ENCODE measurements around the gene CASP8AP2.
"Not testable (repeated sequence)": the region's sequence is repeated elsewhere in the genome, so short reads cannot be mapped to it uniquely, and the experiment has no call there.

CASP8AP2 gene

DNA sequence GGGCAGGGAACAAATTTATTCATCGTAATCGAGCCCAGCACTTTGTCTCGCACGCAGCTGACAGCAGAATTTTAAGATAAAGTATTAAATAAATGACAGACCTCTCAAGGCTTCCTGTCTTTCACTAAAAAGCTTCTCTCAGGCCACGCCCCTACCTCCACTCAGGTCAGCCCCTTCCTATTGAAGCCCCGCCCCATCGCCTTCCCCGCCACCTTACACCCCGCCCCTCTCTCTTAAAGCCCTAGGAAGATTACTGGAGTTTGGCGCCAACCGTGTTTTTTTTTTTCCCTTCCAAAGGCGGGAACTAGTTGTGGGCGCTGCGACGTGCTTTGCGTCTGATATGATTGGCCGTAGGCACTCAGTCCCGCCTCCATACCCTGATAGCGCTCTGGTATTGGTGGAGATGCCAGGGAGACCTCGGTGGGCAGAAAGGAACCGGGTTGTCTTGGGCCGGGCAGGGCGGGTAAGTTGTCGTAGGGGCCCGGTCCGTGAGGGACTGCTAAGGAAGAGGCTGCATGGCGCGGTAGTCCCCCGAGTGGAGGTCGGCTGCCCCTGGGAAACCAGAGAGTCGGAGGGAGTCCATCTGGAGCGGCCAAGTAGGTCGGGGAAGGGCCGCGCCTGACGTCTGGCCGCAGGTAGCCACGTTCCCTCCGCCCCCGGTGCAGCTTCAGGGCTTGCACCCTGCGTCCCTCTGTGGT lies at the start of gene CASP8AP2:
CASP8AP2 (plus strand) TSS at position 409 of the 698 bp plus-strand sequence.
- peak; percentile 93 for DNase-seq

DNA sequence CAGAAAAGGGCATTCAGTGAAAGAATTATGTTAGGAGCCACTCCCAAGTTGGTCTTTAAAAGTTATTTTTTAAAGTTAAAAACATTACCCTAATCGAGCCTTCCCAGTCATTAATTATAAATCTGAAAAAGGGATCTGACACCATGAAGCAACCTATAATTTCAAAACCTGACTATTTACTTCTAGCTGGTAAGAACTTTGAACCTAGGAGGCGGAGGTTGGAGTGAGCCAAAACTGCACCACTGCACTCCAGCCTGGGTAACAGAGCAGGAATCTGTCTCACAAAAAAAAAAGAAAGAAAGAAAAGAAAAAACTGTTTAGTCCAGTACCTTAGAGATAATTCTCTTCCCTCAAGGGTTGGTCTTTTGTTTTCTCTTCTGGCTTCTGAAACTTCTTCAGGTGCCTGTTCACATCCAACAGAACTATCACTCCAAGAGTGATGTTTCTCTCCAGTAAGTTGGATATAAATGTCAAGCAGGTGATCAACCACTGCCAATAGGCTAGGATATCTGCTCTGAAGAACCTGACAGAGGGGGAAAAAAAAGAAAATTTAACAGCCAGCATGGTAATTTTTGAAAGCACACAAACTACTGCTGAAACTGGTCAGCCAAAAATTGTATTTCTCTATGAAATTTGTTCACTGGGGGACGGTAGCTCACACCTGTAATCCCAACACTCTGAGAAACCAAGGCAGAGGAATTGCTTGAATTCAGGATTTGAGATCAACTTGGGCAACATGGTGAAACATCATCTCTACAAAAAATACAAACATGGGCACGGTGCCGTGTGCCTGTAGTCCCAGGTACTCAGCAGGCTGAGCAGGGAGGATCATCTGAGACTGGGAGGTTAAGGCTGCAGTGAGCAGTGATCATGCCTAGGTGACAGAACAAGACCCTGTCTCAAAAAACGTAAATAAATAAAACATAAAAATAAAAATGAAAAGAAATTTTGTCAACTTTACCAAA lies 48.3 kb upstream of the CASP8AP2 start:
- no peak for DNase-seq

DNA sequence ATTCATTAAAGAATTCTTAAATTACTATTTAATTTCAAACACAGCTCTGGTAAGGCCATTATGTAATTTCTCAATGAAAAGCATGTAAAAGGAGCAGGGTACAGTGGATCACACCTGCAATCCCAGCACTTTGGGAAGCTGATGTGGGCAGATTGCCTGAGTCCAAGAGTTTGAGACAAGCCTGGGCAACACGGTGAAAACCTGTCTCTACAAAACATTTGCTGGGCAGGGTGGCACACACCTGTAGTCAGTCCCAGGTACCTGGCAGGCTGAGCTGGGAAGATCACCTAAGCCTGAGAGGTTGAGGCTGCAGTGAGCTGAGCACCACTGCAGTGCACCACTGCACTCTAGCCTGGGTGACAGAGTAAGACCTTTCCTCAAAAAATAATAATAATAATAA lies 47.5 kb upstream of the CASP8AP2 start:
- no peak for DNase-seq

DNA sequence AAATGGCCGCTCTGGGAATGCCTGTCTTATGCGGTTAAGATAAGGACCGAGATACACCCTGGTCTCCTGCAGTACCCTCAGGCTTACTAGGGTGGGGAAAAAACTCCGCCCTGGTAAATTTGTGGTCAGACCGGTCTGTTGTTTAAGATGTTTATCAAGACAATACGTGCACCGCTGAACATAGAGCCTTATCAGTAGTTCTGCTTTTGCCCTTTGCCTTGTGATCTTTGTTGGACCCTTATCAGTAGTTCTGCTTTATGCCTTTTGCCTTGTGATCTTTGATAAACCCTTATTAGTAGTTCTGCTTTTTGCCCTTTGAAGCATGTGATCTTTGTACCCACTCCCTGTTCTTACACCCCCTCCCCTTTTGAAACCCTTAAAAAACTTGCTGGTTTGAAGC lies 46.4 kb upstream of the CASP8AP2 start:
- DNase-seq: not testable (repeated sequence)

DNA sequence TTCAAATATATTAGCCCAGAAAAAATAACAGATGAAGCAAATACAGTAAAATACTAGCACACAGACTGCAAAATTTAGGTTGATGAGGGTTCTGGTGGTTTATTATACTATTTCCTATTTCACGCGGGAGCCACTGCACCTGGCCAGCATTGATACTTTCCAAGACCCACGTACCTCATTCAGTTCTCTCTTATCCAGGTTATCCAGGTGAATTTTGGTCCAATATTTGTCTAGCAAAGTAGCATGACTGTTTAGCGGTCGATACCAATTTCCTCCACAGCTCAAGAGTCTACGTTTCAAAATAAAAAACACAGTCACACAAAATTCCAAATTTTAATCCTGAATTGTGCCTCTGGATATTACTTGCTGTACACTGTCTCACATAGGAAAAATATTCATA lies 44.8 kb upstream of the CASP8AP2 start:
- no peak for DNase-seq

DNA sequence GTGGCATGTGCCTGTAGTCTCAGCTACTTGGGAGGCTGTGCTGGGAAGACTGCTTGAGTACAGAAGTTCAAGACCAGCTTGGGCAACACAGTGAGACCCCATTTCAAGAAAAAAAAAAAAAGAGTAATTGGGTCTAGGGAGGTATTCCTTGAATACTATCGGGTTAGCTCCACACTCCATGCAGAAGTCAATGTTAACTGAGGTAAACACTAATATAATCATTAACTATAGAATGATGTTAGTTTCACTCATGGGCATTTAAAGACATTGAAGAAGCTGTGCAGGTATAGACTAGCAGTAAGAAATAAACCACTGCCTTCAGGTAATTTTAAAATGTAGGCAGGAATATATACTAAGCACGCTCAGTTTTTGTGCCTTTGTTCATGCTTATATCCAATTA lies 42.7 kb upstream of the CASP8AP2 start:
- DNase-seq: no peak

DNA sequence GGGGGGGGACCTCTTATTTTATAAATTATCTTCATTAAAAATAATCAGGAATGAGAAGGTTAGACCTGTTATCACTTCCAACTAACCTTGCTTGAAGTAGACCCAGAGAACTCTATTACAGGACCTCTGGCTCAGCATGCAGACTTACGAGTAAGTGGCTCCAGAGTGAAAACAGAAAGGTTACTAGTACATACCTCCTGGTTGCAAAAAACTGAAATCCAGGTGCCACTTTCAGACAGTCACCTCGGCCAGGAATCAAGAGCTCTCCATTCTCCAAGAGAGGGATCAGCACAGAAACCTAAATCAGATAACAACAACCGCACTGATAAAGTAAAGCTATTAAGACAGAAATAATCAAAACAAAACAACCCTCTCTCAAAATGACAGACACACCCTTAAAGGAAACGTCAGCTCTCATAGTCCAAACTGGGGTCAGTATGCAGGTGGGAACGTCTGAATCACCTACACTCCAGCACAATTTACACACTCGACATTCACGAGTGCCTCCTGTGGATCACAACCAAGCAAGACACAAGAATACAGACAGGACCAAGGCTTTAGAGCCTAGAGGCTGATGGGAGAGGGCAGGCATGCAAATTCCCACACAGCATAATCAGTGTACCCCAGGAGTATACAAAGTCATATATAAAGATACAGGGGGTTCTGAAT lies 41.9 kb upstream of the CASP8AP2 start:
- DNase-seq: no peak

DNA sequence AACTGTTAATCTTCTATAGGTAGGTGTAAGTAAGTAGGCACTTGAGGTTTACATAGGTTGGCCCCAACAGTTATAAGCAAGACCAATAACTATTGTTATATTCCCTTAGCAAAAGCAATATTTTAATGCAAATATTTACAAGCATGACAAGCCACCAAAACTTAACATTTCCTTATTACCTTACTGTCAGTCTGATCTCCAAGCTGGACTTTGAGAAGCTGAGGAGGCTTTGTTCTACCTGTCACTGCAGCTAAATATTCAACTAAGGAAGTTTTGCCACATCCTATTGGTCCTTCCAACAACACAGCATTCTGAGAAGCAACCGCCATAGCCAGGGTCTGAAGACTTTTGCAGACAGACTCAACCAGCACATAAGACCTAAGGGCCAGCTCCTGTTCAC lies 39.7 kb upstream of the CASP8AP2 start:
- no peak for DNase-seq

DNA sequence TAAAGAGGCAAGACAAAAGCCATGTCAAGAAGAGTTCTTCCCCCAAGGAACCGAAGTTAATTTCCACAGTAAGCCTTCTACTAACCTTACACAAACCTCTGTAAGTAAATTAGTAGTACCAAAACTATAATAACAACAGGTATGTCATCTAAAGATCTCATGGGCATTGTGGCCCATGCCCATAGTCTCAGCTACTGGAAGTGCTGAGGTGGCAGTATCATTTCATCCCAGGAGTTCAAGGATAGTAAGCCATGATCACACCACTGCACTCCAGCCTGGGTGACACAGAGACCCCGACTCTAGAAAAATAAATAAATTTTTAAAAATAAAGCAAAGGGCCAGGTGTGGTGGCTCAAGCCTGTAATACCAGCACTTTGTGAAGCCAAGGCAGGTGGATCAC lies 39.3 kb upstream of the CASP8AP2 start:
- no peak for DNase-seq

DNA sequence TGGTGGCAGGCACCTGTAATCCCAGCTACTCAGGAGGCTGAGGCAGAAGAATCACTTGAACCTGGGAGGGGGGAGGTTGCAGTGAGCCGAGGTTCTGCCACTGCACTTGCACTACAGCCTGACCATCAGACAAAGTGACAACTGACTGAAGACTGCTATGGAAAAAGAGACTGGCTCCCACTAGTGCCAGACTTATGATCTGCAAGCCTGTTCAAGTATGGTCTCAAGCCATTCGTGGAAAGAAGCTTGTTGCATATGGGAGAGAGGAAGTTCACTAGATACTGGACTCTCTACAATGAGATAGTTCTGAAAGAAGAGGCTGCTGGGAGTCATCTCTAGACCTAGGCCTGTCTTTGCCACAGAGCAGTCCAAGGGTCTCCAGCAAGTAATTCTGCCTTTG lies 36.8 kb upstream of the CASP8AP2 start:
- no peak for DNase-seq

DNA sequence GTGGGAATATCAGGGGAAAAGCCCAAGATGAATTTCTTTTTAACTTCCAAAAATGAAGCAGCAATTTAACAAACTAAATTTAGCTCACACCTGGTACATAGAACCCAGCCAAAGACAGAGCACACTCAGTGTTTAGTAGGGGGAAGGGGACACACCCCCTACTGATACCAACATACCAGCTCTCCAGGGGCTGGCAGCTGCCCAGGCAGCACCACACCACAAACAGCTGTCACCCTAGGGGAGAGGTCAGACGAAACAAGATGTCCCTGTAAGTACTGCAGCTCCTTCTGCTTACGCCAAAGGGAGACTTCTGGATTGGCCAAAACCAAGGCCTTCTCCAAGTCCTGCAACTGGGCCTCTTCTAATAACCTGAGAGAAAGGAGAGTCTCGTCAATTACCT lies 36.1 kb upstream of the CASP8AP2 start:
- DNase-seq: no peak

DNA sequence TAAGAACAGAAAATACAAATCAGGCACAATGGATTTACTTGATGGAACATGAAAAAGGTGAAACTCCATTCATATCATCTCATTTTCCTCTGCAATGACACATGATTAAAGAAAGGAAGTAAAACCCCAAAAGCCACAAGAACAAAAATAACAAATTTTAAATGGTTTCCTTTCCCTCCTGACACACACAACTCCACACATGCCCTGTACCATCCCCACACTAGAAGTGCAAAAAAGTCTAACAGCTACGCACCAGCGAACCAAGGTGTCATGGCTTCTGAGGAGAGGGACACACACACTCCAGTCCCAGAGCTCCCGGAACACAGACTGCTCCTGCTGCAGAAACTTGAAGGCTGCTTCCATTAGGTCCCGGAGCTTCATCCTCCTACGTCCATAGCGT lies 35.4 kb upstream of the CASP8AP2 start:
- DNase-seq: no peak

DNA sequence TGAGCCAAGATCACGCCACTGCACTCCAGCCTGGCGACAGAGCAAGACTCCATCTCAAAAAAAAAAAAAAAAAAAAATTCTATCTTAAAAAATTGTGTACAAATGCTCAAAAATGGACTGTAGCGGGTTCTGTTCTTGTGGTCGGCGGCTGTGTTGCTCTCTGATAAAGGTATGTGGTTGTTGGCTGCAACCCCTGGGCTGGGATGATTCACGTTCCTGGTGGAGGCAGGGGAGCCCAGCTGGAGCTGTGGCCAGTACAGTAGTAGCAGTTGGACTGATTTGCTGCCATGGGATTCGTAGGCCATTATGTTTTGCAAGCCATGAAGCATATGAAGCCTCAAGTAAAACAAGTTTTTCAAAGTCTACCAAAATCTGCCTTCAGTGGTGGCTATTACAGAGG lies 32.4 kb upstream of the CASP8AP2 start:
- DNase-seq: no peak

DNA sequence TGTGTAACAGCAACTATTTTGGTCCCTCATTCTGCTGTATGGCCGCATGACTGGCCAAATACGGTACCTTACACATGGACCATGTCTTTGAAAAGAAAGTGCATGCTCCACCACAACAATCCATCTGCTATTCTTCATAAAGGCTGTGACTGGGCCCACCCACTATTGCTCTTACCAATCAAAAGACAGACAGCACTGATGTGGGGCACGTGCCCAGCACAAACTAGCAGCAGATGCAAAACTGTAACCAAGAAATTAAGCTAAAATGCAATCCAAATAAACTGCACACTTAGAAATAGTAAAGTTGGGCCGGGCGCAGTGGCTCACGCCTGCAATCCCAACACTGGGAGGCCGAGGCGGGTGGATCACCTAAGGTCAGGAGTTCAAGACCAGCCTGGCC lies 30.6 kb upstream of the CASP8AP2 start:
- no peak for DNase-seq

DNA sequence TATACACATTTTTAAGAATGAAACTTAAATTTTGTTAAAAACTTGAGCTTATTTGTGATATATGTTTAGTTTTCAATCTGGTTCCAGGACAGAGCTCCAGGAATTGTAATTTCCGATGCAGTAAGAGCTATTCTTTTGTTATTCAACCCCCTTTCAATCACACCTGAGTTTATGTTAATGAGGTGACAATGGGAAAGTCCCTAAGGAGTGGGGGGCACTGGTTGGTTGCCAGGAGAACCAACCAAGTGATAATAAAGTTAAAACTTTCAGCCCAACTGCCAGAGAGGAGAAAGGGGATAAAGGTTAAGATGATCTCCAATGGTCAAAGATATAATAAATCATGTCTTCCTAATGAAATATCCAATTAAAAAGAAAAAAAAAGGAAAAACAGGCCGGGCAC lies 29.9 kb upstream of the CASP8AP2 start:
- DNase-seq: no peak

DNA sequence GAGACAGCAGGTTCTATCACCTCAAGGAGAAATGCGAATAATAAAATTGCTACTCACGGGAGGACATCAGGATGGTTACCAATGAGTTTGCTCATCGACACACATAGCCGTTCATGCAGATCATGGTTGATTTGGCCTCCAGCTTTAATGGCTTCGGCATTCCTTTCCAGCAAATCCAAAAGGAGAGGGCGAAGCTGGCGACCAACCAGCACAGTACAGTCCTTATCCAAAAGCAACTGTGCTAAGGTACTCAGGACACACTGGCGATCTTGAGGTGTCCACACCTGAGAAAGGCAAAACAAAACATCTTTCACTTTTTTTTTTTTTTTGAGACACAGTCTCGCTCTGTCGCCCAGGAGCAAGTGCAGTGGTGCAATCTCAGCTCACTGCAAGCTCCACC lies 26.4 kb upstream of the CASP8AP2 start:
- no peak for DNase-seq

DNA sequence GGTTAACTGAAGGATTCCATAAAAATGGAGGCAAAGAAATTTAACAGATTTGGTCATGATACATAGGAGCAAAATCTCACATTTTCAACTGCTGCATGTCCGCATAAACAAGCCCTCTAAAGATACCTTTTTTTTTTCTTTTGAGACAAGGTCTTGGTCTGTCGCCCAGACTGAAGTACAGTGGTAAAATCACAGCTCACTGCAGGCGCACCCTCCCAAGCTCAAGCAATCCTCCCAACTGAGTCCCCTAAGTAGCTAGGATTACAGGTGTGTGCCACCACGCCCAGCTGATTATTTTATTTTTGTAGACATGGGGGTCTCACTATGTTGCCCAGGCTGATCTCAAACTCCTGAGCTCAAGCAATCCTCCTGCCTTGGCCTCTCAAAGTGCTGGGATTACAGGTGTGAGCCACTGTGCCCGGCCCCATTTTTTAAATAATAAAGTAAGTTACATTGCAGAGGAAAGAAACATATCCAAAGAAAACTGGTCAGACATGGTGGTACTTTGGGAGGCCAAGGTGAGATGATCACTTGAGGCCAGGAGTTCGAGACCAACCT lies 23.8 kb upstream of the CASP8AP2 start:
- DNase-seq: no peak

DNA sequence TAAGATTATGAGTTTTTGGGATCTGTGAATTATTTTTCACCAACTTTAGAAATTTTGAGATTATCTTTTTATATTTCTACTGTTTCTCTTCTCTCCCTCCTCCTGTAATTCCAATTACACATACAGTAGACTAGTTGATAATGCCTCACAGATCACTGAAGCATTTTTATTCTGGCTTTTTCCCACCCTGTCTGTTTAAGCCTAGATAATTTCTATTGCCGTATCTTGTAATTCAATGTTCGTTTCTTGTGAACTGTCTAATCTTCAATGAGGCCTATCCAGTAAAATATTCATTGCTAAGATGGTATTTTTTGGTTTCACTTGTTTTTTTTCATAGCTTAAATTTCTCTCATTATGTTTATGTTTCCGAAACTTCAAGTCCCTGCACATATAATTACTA lies 22.1 kb upstream of the CASP8AP2 start:
- no peak for DNase-seq

DNA sequence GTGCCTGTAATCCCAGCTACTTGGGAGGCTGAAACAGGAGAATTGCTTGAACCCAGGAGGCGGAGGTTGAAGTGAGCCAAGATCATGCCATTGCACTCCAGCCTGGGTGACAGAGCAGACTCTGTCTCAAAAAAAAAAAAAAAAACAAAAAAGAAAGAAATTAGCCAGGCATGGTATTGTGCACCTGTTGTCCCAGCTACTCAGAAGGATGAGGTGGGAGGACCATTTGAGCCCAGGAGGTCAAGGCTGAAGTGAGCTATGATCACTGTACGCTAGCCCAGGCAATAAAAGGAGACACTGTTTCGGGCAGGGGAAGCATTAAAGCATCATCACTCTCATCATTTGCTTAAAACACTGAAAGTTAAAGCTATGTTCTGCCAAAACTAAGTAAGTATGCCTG lies 16.3 kb upstream of the CASP8AP2 start:
- DNase-seq: not testable (repeated sequence)

DNA sequence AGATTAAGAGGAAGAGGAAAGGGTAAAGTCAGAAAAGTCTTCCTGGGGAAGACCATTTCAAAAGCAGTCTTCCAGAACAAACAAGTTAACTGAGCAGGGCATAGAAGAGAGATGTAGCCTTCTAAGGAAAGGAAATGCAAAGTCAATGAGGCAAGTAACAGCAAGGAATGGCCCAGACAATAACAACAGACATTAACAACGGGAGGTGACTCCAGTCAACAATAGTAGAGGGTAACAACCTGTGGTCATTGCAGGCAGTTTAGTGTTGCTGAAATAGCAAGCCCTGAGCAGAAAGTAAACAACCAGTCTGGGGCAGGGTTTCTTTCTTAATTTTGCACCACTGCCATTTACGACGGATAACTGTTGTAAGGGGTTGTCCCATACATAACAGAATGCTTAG lies 12.2 kb upstream of the CASP8AP2 start:
- DNase-seq: no peak

DNA sequence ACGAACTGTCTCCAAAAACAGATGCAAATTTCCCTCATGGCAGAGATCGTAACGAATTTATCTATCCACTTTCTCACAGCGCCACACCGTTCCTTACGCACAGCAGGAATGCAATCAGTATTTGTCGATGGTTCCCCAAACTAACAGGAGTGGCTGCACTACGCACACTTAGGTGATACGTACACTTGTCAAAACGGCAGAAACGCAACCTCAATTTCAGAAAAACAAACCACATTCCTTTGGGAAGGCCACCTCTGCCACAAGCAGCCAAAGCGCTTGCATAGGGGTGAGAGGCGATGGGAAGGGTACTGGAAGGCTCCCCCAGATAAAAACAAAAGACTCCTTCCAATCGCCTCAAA lies 10.7 kb upstream of the CASP8AP2 start:
- DNase-seq: no peak

DNA sequence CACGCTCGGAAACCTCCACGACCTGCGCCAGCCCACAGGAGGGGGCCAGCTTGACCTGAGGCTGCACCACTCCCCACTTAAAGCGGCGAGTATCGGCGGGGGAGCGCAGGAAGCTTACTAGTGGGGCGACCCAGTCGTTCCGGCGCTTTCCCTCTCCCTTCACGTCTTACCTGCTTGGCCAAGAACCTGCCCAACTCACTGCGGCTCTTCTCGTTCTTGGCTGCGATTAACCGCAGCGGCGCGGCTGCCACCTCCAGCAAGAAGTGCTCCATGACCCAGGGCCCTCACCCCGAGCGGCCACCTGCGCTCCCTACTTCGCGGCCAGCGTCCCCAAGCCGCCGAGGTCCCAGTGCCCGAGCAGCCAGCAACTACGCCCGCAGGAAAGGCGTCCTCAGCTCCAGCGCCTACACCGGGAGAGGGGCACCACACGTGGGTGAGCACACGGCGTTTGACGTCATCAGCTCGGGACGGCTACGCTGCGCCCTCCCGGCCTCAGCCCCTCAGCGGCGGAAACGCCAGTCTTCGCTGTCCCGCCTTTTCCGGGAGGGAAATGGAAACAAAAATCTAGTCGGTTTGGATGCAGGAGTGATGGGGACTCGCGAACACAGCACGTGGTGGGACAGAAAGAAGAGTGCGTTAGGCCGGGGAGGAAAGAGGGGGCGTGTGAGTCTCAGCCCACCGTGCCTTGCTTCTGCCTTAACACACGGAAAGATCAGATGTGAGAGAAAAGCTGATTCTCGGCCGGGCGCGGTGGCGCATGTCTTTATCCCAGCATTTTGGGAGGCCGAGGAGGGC lies 10.1 kb upstream of the CASP8AP2 start, which contains the start of gene MDN1:
MDN1 (minus strand) TSS at position 459 of the 795 bp plus-strand sequence; CDS start at position 272, 187 bp downstream.
- peak; percentile 92 for DNase-seq
